Fibroblast of lung (primary cell): ENCODE measurements around the gene CTNNA2.

Experiments used
- EZH2 ChIP-seq: IDR thresholded peaks from 2 replicates; pipeline ENCODE4 v1.5.1; 2012; ENCODE audit warnings: low read length, control low read depth, mild to moderate bottlenecking; ENCODE audit errors: missing control alignments
- TF ChIP-seq, protein P1 (sequence below), 2 donors: IDR thresholded peaks in 1 of 2; conservative IDR thresholded peaks in 1 of 2; 1 replicate in 1 of 2; 2 replicates in 1 of 2; pipeline ENCODE4 v1.5.1; 2011 to 2012; ENCODE audit warnings: low read length in 2 of 2, control low read depth in 1 of 2, inconsistent platforms in 1 of 2, low read depth in 1 of 2, mild to moderate bottlenecking in 1 of 2

DNA sequence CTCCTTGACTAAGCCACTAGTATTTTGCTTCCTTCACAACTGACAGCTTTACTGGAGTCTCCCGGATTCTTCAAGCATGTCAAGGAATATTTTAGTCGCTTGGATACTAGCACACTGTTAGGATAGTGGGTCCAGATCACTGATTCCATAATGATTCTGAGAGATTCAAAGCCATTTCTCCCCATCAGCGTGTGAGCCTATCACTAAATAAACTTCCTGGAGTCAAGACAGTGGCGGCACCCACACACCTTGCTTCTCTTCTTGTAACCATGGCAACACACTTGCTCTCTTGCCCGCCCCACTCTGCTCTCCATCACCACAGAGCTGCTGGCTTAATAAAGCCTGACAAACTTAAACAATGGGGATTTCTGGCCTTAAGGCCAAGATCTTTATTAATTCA is 546.6 kb downstream of the CTNNA2 start:
- TF ChIP-seq, protein P1, sequence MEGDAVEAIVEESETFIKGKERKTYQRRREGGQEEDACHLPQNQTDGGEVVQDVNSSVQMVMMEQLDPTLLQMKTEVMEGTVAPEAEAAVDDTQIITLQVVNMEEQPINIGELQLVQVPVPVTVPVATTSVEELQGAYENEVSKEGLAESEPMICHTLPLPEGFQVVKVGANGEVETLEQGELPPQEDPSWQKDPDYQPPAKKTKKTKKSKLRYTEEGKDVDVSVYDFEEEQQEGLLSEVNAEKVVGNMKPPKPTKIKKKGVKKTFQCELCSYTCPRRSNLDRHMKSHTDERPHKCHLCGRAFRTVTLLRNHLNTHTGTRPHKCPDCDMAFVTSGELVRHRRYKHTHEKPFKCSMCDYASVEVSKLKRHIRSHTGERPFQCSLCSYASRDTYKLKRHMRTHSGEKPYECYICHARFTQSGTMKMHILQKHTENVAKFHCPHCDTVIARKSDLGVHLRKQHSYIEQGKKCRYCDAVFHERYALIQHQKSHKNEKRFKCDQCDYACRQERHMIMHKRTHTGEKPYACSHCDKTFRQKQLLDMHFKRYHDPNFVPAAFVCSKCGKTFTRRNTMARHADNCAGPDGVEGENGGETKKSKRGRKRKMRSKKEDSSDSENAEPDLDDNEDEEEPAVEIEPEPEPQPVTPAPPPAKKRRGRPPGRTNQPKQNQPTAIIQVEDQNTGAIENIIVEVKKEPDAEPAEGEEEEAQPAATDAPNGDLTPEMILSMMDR (conservative IDR thresholded peaks at IDR 0.05 in 1 of 2, IDR thresholded peaks at IDR 0.05 in 1 of 2; ENCODE audit: low read depth in 1 of 2, low read length in 2 of 2), result no peak
- TF ChIP-seq EZH2, result no peak
